Effector memory CD4-positive, alpha-beta T cell (primary cell): ENCODE results near the gene CACNG8.

ENCODE experiments used
- DNase-seq, 3 donors: peaks; one replicate each; pipeline ENCODE4 v3.0.0-alpha.2; 2020
- H3K27ac ChIP-seq: 2 replicates; pipeline ENCODE4 v1.7.0; 2013; ENCODE audit warnings: mild to moderate bottlenecking, low read length, moderate library complexity; ENCODE audit not compliant: insufficient read depth, poor library complexity, severe bottlenecking
- H3K27me3 ChIP-seq: replicated peaks from 2 replicates; pipeline ENCODE4 v1.7.0; 2013; ENCODE audit warnings: mild to moderate bottlenecking, low read length; ENCODE audit not compliant: insufficient read depth, control insufficient read depth, poor library complexity, severe bottlenecking
- H3K36me3 ChIP-seq: 2 replicates; pipeline ENCODE4 v1.7.0; 2013; ENCODE audit warnings: mild to moderate bottlenecking, low read length, moderate library complexity; ENCODE audit not compliant: control insufficient read depth, insufficient read depth
- H3K4me1 ChIP-seq: 2 replicates; pipeline ENCODE4 v1.7.0; 2013; ENCODE audit warnings: low read length, mild to moderate bottlenecking; ENCODE audit not compliant: control insufficient read depth, insufficient read depth, poor library complexity, severe bottlenecking
- H3K4me3 ChIP-seq: 2 replicates; pipeline ENCODE4 v1.7.0; 2013; ENCODE audit warnings: low read length, low read depth, mild to moderate bottlenecking; ENCODE audit not compliant: insufficient read depth, poor library complexity, severe bottlenecking
- H3K9me3 ChIP-seq: 2 replicates; pipeline ENCODE4 v1.7.0; 2013; ENCODE audit warnings: mild to moderate bottlenecking, low read length, moderate library complexity; ENCODE audit not compliant: control insufficient read depth

Gene CACNG8

GRCh38 chr19:53991224-53992113 lies 28.7 kb downstream of the CACNG8 start, which contains the start of gene CACNG6:
Gene CACNG6 (plus strand): TSS chr19:53991637. CDS start chr19:53992878, 1,241 bp downstream.
- Histone ChIP-seq H3K9me3 (no peaks in the 10 kb centered on the region), H3K36me3 (no peaks in the 10 kb centered on the region), H3K4me1 (no peaks in the 10 kb centered on the region), H3K27ac (no peak within 1 kb of the TSS), H3K4me3 (no peak within 1 kb of the TSS), H3K27me3 (peaks cover 20% of the 10 kb centered on the region)
- no peak for DNase-seq

- peaks cover 20% of the 10 kb centered on the region for H3K27me3 ChIP-seq
- no peaks in the 10 kb centered on the region for H3K36me3 ChIP-seq
- no peak overlapping the region for H3K4me3 ChIP-seq
- no peak for DNase-seq
- H3K4me1 ChIP-seq: no peaks in the 10 kb centered on the region
- H3K27ac ChIP-seq: no peak overlapping the region
- H3K9me3 ChIP-seq: no peaks in the 10 kb centered on the region
Measured at GRCh38 chr19:53992211-53992610, 29.5 kb downstream of the CACNG8 start.

- peaks cover 20% of the 10 kb centered on the region for H3K27me3 ChIP-seq
- H3K27ac ChIP-seq: no peak overlapping the region
- no peak overlapping the region for H3K4me3 ChIP-seq
- no peaks in the 10 kb centered on the region for H3K4me1 ChIP-seq
- no peaks in the 10 kb centered on the region for H3K36me3 ChIP-seq
- H3K9me3 ChIP-seq: no peaks in the 10 kb centered on the region
- DNase-seq: no peak
Measured at GRCh38 chr19:53992815-53993214, 30.1 kb downstream of the CACNG8 start.

- no peaks in the 10 kb centered on the region for H3K4me1 ChIP-seq
- H3K36me3 ChIP-seq: no peaks in the 10 kb centered on the region
- H3K27me3 ChIP-seq: peaks cover 20% of the 10 kb centered on the region
- DNase-seq: no peak
- H3K9me3 ChIP-seq: no peaks in the 10 kb centered on the region
- H3K27ac ChIP-seq: no peak overlapping the region
- no peak overlapping the region for H3K4me3 ChIP-seq
Measured at GRCh38 chr19:53993448-53993847, 30.7 kb downstream of the CACNG8 start.

GRCh38 chr19:53994811-53995210 lies 32.1 kb downstream of the CACNG8 start:
- Histone ChIP-seq H3K4me3 (no peak overlapping the region), H3K27ac (no peak overlapping the region), H3K4me1 (no peaks in the 10 kb centered on the region), H3K36me3 (no peaks in the 10 kb centered on the region), H3K27me3 (peaks cover 25% of the 10 kb centered on the region), H3K9me3 (no peaks in the 10 kb centered on the region)
- no peak for DNase-seq

- H3K27me3 ChIP-seq: peaks cover 16% of the 10 kb centered on the region
- no peak overlapping the region for H3K4me3 ChIP-seq
- H3K27ac ChIP-seq: no peak overlapping the region
- no peaks in the 10 kb centered on the region for H3K9me3 ChIP-seq
- no peaks in the 10 kb centered on the region for H3K4me1 ChIP-seq
- no peak for DNase-seq
- no peaks in the 10 kb centered on the region for H3K36me3 ChIP-seq
Measured at GRCh38 chr19:53998223-53998622, 35.5 kb downstream of the CACNG8 start.

GRCh38 chr19:53999694-54000093 lies 37.0 kb downstream of the CACNG8 start:
- no peak overlapping the region for H3K4me3 ChIP-seq
- DNase-seq: no peak
- H3K4me1 ChIP-seq: no peaks in the 10 kb centered on the region
- no peaks in the 10 kb centered on the region for H3K36me3 ChIP-seq
- peaks cover 11% of the 10 kb centered on the region for H3K27me3 ChIP-seq
- H3K9me3 ChIP-seq: no peaks in the 10 kb centered on the region
- H3K27ac ChIP-seq: no peak overlapping the region

- no peaks in the 10 kb centered on the region for H3K36me3 ChIP-seq
- no peaks in the 10 kb centered on the region for H3K4me1 ChIP-seq
- H3K4me3 ChIP-seq: no peak overlapping the region
- peaks cover 11% of the 10 kb centered on the region for H3K27me3 ChIP-seq
- H3K27ac ChIP-seq: no peak overlapping the region
- DNase-seq: no peak
- no peaks in the 10 kb centered on the region for H3K9me3 ChIP-seq
Measured at GRCh38 chr19:54001496-54001895, 38.8 kb downstream of the CACNG8 start.

GRCh38 chr19:54002495-54003315 lies 40.0 kb downstream of the CACNG8 start:
- Histone ChIP-seq H3K4me3 (no peak overlapping the region), H3K9me3 (no peaks in the 10 kb centered on the region), H3K4me1 (no peaks in the 10 kb centered on the region), H3K27ac (no peak overlapping the region), H3K27me3 (peaks cover 15% of the 10 kb centered on the region), H3K36me3 (no peaks in the 10 kb centered on the region)
- DNase-seq: no peak

- Histone ChIP-seq H3K4me3 (no peak overlapping the region), H3K27me3 (peaks cover 4% of the 10 kb centered on the region)
Measured at GRCh38 chr19:54009440-54009839, 46.7 kb downstream of the CACNG8 start.

More at GRCh38 chr19:54009440-54009839, 46.7 kb downstream of the CACNG8 start:
- Histone ChIP-seq H3K4me1 (no peaks in the 10 kb centered on the region), H3K27ac (no peak overlapping the region), H3K9me3 (no peaks in the 10 kb centered on the region), H3K36me3 (no peaks in the 10 kb centered on the region)
- no peak for DNase-seq
